COLO829 (cell line): ENCODE measurements around the gene FAM240A.

Experiments used
- DNase-seq: peaks from one replicate; pipeline ENCODE4 v3.0.0; 2012; ENCODE audit warnings: low spot score

The FAM240A gene

DNA sequence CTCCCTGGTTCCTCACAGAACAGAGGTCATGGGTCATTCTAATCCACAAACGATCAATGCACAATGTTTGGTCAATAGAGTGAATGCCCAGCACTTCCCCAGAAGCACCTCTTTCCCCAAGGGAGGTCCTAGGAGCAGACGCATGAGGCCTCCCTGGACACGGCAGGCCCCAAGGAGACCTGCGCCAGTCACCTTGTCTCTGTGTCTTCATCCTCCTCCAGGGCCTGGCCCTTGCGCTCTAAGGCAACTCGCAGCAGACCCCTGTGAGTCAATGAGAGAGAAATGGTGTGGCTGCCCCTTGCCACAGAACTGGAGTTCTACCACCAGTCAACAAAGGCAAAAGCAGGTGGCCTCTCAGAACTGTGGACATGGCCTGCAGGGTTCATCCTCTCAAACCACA is 63.1 kb downstream of the FAM240A start:
- no peak for DNase-seq
